ENCODE results near the gene TMEM170B. TPM values are rescaled to one million over a fixed set of nuclear protein-coding genes. Genes with fewer than 3 reads are reported as not detected.

The TMEM170B gene
- total RNA-seq, 2 experiments from 2014 or later, result 1.8 to 1.9 TPM

DNA sequence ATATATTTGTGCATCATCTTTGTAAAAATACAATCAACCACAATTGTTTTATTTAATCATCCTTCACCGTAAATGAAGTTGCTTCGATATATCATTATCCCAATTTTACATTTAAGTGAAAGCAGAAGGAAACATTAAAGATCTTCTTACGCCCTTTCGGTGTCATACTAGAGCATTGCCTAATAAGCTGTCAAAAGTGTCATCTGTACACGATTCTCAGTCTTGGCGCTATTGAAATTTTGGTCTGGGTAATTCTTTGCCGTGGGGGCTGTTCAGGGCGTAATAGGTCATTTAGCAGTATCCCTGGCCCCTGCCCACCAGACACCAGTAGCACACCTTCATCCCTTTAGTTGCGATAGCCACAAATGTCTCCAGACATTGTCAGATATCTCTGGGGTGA, 40.4 kb upstream of the TMEM170B start:
- H3K36me3 Mint-ChIP-seq (ENCODE audit: low read depth), result no peaks in the 10 kb centered on the region
- H3K9me3 Mint-ChIP-seq, result no peaks in the 10 kb centered on the region
- ChIA-PET POLR2A (interaction anchor here (0.5 to 2.3 kb wide), 4 partner anchors 146 to 409 kb away, joined by 3 to 10 read pairs (median 4); no protein-coding TSS in a partner anchor), CTCF (interaction anchor here (0.7 to 6.3 kb wide), 76 partner anchors 9 to 1019 kb away, joined by 3 to 98 read pairs (median 6); partner anchors contain the start of gene NEDD9)
- ATAC-seq, result no peak
- no peak for TF ChIP-seq CTCF (IDR thresholded peaks at IDR 0.05)
- H3K27ac Mint-ChIP-seq, result no peak overlapping the region
- H3K4me3 Mint-ChIP-seq, result no peak overlapping the region
- H3K4me1 Mint-ChIP-seq (ENCODE audit: low read depth), result peaks cover 12% of the 10 kb centered on the region
- intact Hi-C loops (cut with micrococcal nuclease), result loop anchor here (2.0 to 10.0 kb wide), 4 partner anchors 165 to 545 kb away; partner anchors contain the start of gene NEDD9
- H3K27me3 Mint-ChIP-seq, result no peaks in the 10 kb centered on the region
- no peak for DNase-seq

- ChIA-PET CTCF (interaction anchor here (2.1 to 6.3 kb wide), 8 partner anchors 11 to 362 kb away, joined by 6 to 98 read pairs (median 26); no protein-coding TSS in a partner anchor), POLR2A (no interaction called here)
- Mint-ChIP-seq H3K27me3 (no peaks in the 10 kb centered on the region), H3K4me1 (ENCODE audit: low read depth) (peaks cover 12% of the 10 kb centered on the region), H3K36me3 (ENCODE audit: low read depth) (no peaks in the 10 kb centered on the region), H3K27ac (no peak overlapping the region), H3K4me3 (no peak overlapping the region), H3K9me3 (no peaks in the 10 kb centered on the region)
- no peak for ATAC-seq
- no peak for DNase-seq
- intact Hi-C loops (cut with micrococcal nuclease), result loop anchor here (2.0 to 10.0 kb wide), 4 partner anchors 166 to 546 kb away; partner anchors contain the start of gene NEDD9
- TF ChIP-seq CTCF (IDR thresholded peaks at IDR 0.05), result no peak
These were observed 39.7 kb upstream of the TMEM170B start for GRCh38 chr6:11497881-11498280.

GRCh38 chr6:11500008-11500407, 37.5 kb upstream of the TMEM170B start:
- DNase-seq, result no peak
- intact Hi-C loops (cut with micrococcal nuclease), result no loop called here
- peaks cover 3% of the 10 kb centered on the region for H3K27me3 Mint-ChIP-seq
- no peak overlapping the region for H3K4me3 Mint-ChIP-seq
- no peaks in the 10 kb centered on the region for H3K36me3 Mint-ChIP-seq (ENCODE audit: low read depth)
- CTCF ChIA-PET, result interaction anchor here (2.2 kb wide), 1 partner anchor 356 kb away, joined by 8 read pairs; no protein-coding TSS in a partner anchor
- no peak overlapping the region for H3K27ac Mint-ChIP-seq
- ATAC-seq, result no peak
- POLR2A ChIA-PET, result no interaction called here
- H3K4me1 Mint-ChIP-seq (ENCODE audit: low read depth), result peaks cover 10% of the 10 kb centered on the region
- H3K9me3 Mint-ChIP-seq, result no peaks in the 10 kb centered on the region
- no peak for TF ChIP-seq CTCF (IDR thresholded peaks at IDR 0.05)

DNA sequence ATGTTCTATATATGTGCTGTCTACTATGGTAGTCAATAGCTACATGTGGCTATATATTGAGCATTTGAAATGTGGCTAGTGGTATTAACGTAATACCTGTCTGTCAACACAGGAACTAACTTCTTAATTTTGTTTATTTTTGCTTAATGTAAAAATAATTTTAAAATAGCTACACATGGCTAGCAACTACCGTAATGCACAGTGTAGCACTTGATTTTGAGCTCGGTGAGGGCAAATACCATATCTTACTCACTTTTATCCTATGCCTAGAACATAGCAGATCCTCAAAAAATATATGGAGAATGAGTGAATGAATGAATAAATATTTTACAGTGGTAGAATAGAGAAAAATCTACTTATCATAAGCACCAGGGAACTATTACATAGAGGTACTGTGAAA, 28.1 kb upstream of the TMEM170B start:
- H3K27ac Mint-ChIP-seq, result no peak overlapping the region
- H3K36me3 Mint-ChIP-seq (ENCODE audit: low read depth), result no peaks in the 10 kb centered on the region
- H3K9me3 Mint-ChIP-seq, result peaks cover 6% of the 10 kb centered on the region
- ATAC-seq (no peak), DNase-seq (no peak)
- ChIA-PET POLR2A (no interaction called here), CTCF (interaction anchor here (0.7 to 2.9 kb wide), 5 partner anchors 13 to 365 kb away, joined by 3 to 18 read pairs (median 4); no protein-coding TSS in a partner anchor)
- intact Hi-C loops (cut with micrococcal nuclease), result no loop called here
- TF ChIP-seq CTCF (IDR thresholded peaks at IDR 0.05), result no peak
- peaks cover 8% of the 10 kb centered on the region for H3K27me3 Mint-ChIP-seq
- no peaks in the 10 kb centered on the region for H3K4me1 Mint-ChIP-seq (ENCODE audit: low read depth)
- H3K4me3 Mint-ChIP-seq, result no peak overlapping the region

GRCh38 chr6:11514672-11515071, 22.9 kb upstream of the TMEM170B start:
- ChIA-PET POLR2A (no interaction called here), CTCF (interaction anchor here (1.9 kb wide), 1 partner anchor 18 kb away, joined by 7 read pairs; no protein-coding TSS in a partner anchor)
- intact Hi-C loops (cut with micrococcal nuclease), result no loop called here
- DNase-seq (no peak), ATAC-seq (no peak)
- H3K4me1 Mint-ChIP-seq (ENCODE audit: low read depth), result no peaks in the 10 kb centered on the region
- no peaks in the 10 kb centered on the region for H3K36me3 Mint-ChIP-seq (ENCODE audit: low read depth)
- no peak for TF ChIP-seq CTCF (IDR thresholded peaks at IDR 0.05)
- H3K27ac Mint-ChIP-seq, result no peak overlapping the region
- H3K27me3 Mint-ChIP-seq, result peaks cover 13% of the 10 kb centered on the region
- peaks cover 10% of the 10 kb centered on the region for H3K9me3 Mint-ChIP-seq
- no peak overlapping the region for H3K4me3 Mint-ChIP-seq
